ENCODE measurements around the gene RHEB.
A peak's percentile ranks its signal among the peaks of the same experiment; 100 is the strongest.

The RHEB gene

DNA sequence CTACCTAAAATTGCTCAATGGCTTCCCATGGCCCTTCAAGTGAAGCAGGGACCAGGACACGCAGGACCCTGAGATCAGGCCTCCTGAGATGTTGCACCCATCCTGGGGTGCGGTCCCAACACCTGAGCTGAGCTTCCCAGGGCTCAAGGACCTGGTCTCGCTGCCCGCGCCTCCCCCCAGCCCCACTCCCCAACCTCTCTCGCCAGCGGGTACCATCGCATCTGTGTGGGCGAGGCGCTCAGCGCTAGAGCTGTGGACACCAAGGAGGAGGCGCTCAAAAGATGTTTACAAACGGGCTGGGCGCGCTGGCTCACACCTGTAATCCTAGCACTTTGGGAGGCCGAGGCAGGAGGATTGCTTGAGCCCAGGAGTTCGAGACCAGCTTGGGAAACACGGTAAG, 72.4 kb downstream of the RHEB start:
- DNase-seq: no peak

- DNase-seq: no peak
Measured at GRCh38 chr7:151446412-151446811, 73.3 kb downstream of the RHEB start.

GRCh38 chr7:151444632-151445031, 75.1 kb downstream of the RHEB start:
- DNase-seq: no peak

GRCh38 chr7:151442776-151443496, 76.8 kb downstream of the RHEB start:
- no peak for DNase-seq

- DNase-seq: no peak
Measured at GRCh38 chr7:151440799-151441445, 78.8 kb downstream of the RHEB start.

DNA sequence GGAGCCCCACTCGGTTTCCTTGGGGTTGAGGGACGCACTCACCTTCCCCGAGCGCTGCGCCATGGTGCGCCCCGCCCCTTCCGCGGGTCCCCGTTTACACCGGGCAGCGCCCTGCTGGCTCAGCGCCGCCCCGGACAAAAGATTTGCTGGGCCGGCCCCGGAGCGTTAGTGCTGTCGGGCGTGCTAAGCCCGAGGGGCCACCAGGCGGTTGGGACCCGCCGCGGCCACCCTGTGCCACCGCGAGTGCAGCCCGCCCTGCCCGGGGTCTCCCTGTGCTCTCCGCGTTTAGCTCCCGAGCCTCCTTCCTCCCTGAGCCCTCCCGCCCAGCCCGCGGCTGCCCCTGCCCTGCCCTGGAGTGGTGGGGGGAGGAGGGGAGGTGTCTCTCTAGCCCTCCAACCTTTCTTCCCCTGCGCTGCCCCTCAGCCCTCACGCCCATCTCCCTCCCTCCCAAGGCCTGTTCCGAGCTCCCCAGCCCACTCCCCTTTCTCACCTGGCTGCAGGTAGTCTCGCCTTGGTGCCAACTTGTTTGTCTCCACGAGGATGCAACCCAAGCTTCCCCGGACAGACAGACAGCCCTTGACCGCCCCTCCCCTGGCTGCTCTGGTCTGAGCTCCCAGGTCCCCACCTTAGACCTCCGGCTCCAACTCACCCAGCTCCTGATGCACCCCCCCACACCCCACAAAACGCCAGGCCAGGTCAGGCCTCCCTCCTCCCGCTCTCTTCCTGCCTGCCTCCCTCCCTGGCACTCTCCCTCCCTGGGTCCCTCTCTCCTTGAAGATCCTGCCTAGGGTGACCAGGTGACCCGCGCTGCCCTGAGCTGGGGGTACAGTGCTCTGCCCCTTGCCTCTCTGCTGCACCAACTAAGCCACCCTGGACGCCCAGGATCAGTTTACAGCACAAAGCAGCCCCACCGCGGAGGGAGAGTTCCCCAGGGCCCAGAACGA, 79.6 kb downstream of the RHEB start, which contains the start of gene CRYGN:
TSS of gene CRYGN (minus strand) at position 287 of the 944 bp plus-strand sequence. CDS start at position 63, 224 bp downstream.
- DNase-seq: no peak

DNA sequence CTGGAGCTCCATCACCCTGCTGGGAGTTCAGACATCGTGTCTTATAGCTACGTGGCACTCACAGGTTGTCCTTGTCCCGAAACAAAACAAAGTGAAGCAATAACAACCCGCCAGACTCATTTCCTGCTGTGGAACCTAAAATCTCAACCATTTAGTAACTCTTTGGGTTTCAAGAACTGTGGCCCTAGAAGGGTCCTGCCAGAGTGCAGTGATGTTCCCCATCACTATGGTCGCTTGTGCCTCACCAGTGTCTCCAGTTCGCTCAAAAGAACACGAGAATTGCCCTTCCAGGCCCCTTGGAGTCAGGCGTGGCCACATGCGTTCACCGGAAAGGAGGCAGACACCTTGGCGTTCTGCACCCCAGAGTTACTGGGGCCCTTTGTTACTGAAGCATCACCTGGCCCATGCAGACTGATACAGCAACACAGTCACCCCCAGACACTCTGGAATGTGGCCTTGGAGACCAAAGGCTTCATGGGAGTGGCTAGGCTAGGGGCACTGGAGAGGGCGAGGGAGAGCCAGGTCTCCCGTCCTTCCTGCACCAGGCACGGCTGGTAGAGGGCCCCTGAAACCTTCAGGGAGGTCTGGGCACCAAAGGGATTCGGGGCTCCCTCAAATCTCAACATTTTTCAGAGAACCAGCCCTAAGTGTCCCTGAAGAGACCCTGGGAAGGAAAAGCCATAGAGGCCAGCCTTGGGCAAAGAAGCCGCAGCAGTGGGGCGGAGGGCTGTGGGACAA, 80.7 kb downstream of the RHEB start:
- DNase-seq: no peak

DNA sequence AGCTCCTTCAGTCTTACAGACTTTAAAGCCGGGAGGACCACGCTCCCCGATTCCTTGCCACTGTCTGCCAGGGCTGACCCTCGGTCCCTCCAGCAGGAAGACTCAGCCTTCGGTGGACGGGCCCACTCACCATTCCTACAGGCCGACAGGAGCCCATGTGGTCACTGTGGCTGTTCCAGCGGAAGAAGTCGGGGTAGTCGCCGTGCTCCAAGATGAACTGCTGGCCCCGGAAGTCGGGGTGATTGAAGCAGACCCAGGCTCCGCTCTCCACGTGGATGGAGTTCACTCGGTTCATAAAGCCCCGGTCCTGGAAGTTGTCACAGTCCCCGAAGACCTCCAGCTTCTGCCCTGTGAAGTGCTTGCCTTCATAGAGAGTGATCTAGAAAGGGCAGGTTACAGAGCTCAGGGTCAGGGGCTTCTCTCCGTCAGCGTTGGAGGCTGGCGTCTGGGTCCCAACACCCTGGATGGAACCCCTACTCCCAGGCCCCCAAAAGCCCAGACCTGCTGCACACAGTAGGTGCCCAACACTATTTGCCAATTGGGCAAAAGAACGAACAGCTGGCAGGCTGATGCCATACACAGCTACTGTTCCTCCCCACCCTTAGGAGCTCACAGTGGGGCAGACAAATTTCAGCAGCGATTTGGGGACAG, 81.7 kb downstream of the RHEB start:
- DNase-seq: no peak

DNA sequence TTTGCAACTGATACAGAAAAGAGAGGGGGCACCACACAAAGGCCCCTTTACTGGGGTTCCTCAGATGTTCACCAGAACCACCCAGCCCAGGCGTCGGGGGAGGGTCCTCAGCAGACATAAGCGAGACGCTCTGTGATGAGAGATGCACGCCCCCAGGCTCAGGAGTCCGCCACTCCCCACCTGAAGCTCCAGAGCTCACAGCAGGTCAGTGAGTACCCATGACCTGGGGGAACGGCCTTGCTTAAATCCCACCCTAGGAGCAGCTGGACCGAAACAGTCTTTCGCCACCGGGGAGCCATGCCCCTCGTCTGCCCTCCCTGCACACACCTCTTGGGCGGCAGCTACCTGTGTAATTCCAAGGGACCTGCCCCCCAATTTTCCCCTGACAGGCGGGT, 82.5 kb downstream of the RHEB start:
- DNase-seq: no peak

GRCh38 chr7:151436446-151437158, 83.1 kb downstream of the RHEB start:
- no peak for DNase-seq

DNA sequence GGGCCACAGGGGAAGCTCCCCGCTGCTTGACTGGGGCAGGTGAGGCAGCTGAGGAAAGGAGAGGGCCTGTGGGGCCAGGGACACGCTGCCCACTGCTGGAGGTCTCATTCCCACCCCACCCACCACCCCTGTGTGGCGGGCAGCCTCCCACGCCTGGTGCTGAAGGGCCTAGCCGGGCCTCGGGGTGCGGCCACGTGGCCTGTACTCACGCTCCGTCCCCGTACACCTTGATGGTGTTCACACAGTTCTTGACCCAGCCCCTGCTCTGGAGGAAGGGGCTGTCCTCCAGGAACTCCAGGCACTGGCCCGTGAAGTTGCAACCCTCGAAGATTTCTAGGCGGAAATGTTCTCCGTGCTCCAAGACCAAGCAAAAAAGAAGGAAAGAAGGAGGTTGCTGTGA, 83.7 kb downstream of the RHEB start:
- DNase-seq: no peak

GRCh38 chr7:151435103-151435916, 84.4 kb downstream of the RHEB start:
- DNase-seq: no peak

- no peak for DNase-seq
Measured at GRCh38 chr7:151434549-151434948, 85.1 kb downstream of the RHEB start.

DNA sequence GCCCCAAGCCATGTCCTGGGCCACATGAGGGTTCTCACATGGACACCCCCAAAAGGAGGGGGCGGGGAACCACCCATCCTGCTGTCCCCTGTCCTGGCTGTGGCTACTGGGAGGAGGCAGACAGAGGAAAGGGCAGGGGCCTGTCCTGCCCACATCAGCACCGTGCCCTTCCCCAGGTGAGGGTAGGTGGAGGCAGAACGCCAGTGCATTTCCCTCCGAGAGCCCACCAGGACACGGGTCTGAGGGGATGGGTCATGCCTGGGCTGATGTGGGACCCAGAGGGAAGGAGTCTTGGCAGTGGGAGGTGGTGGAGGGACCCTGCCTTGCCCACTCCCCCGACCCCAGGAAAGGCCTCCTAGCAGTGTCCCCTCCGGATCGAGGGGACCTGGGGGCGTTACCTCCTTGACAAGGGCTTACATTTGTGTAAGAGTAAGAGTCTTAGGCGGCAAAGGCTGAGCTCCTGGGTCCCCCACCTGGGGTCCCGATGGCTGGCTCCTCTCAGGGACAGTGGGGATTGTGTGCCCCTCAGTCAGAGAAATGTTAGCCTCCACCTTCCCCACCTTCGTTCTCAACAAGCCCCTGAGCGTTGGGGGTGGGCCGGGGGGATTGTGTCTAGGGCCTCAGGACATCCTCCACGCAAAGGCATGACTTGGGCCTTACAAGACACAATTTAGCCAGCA, 85.8 kb downstream of the RHEB start:
- DNase-seq: no peak

DNA sequence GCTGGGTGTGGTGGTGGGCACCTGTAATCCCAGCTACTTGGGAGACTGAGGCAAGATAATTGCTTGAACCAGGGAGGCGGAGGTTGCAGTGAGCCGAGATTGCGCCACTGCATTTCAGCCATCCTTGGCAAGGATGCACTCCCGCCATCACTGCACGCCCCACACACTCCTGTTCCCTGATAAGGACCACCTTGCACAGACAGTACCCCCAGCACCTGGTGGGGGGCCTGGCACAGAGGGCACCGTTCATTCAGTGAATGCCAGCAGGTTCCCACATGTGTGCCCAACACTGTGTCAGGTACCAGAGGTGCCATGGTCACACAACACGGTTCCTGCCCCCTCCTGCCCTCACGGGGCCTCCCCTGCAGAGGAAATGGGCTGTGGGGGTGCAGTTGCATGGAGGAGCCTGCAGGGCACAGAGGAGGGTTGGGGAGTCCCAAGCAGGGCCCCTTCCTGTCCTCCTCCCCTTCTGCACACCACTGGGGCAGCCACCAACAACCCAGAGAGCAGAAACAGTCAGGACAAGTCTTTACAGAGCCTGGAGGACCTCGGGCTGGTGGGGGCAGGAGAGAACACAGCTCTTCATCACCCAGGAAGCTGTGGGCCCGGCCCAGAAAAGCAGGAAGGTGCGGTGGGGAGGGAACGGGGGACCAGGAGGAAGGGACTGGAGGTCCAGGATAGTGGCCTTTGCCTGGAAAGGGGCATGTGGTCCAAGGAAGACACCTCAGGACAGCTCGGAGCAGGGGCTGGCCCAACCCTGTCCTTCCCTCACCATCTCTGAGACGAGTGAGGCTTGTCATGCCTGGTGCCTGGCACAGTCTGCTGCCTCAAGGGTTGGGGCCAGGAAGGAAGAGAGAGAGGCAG, 86.8 kb downstream of the RHEB start:
- DNase-seq: peak; percentile 59

GRCh38 chr7:151431768-151432311, 87.9 kb downstream of the RHEB start:
- DNase-seq: no peak

GRCh38 chr7:151431281-151431767, 88.4 kb downstream of the RHEB start:
- DNase-seq: no peak

DNA sequence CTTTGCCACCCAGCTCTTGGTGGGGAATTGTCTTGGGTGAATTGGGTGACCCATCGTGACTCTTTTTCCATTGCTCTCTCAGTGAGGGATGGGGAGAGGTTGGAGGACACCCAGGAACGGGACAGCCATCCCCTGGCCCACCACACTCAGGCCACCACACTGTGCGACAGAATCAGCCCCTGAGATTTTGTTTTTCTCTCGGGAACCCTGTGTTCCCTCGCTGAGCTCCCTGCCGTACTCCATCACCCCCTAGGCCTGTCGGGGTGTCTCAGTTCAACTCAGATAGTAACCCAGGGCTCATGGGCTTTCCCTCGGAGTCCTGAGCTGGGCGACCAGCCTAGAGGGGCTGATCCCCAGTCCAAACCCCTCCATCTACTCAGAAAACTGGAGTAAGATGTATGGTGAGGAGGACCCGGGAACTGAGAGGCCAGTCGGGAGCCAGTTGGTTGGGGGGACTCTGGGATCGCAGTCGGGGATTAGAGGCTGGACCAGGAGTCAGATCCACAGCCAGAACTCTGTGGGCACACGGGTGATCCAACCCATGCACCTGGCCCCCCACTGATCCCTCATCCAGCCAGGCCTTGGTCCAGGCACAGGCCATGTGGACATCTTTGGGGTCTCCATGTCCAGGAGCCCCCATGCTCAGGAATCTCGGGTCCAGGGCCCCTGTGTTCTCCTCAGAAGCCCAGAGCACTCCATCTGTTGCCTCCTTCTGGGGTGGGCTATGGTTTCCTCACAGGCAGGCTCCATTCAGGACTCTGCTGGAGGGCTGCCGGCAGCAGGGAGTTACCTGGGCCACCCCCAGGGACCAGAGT, 89.1 kb downstream of the RHEB start:
- DNase-seq: no peak

Measured in CD4-positive, alpha-beta T cell treated with Interferon gamma for 1 hour (primary cell).